A549 (cell line): Measurements from ENCODE around the gene GRK1. TPM values are rescaled to one million over a fixed set of nuclear protein-coding genes. Genes with fewer than 3 reads are reported as not detected.

Source experiments
- ATAC-seq, 2 experiments: fragments of 200-7000 bp in 1 of 2; fragments of >200 bp in 1 of 2; cut with Nextera tagmentation in 1 of 2; cut with Tn5 transposase in 1 of 2; 3 replicates each; pipeline versions ENCODE4 v1.8.0 to v1.9.1; 2018 to 2020; ENCODE audit warnings: mild to moderate bottlenecking in 1 of 2, moderate library complexity in 1 of 2
- CTCF ChIA-PET: fragments of 300-600 bp; sonication (Branson Sonifier 250); formaldehyde crosslinking; extraction: SDS; loops from one replicate; lab custom pipeline; 2021; ENCODE audit warnings: antibody characterized with exemption, inconsistent platforms; lab: Yijun Ruan, JAX
- POLR2A ChIA-PET: fragments of 350-600 bp; formaldehyde crosslinking; extraction: SDS; loops from one replicate; lab custom pipeline; 2021; ENCODE audit warnings: antibody characterized with exemption, inconsistent platforms; lab: Yijun Ruan, JAX
- DNase-seq, 2 experiments: peaks; one replicate each; pipeline versions ENCODE4 v3.0.0 to v3.0.0-alpha.2; 2011 to 2016; ENCODE audit warnings: low read depth in 1 of 2, low spot score in 1 of 2
- FAIRE-seq: peaks from 2 replicates; lab custom pipeline; 2011; peaks lifted over from hg19 to GRCh38; lab: Jason Lieb, UNC
- H3K27ac ChIP-seq, 2 experiments: fragments of >200 bp; sonication (Bioruptor Twin); formaldehyde crosslinking; 3 replicates each; pipeline ENCODE4 v1.5.1; 2016 to 2017
- H3K4me1 ChIP-seq: fragments of >200 bp; sonication (Bioruptor Twin); formaldehyde crosslinking; 3 replicates; pipeline ENCODE4 v1.6.1; 2016
- H3K4me2 ChIP-seq: fragments of >200 bp; sonication (Bioruptor Twin); formaldehyde crosslinking; 3 replicates; pipeline ENCODE4 v1.6.1; 2016
- H3K4me3 ChIP-seq: fragments of >200 bp; sonication (Bioruptor Twin); formaldehyde crosslinking; 3 replicates; pipeline ENCODE4 v1.5.1; 2016
- H3K9me3 ChIP-seq: fragments of >200 bp; sonication (Bioruptor Twin); formaldehyde crosslinking; 3 replicates; pipeline ENCODE4 v1.6.1; 2016
- BHLHE40 ChIP-seq: IDR thresholded peaks from 2 replicates; pipeline ENCODE4 v1.6.1; 2012; ENCODE audit warnings: low read depth, low read length, inconsistent platforms
- CBX2 ChIP-seq: fragments of 200-600 bp; sonication (generic); IDR thresholded peaks from 2 replicates; pipeline ENCODE4 v1.6.1; 2016; ENCODE audit warnings: low read depth, mild to moderate bottlenecking, borderline replicate concordance
- CBX8 ChIP-seq: fragments of 200-600 bp; sonication (generic); IDR thresholded peaks from 2 replicates; pipeline ENCODE4 v1.6.1; 2016
- CEBPB ChIP-seq, 2 experiments: fragments of >200 bp in 1 of 2; sonication (Bioruptor Twin) in 1 of 2; formaldehyde crosslinking in 1 of 2; IDR thresholded peaks; 2 replicates each; pipeline ENCODE4 v1.6.1; 2012 to 2016
- CHD2 ChIP-seq: fragments of 150-350 bp; IDR thresholded peaks from 2 replicates; pipeline ENCODE4 v1.6.1; 2014; ENCODE audit warnings: low read length; ENCODE audit not compliant: partially characterized antibody
- EHF ChIP-seq: fragments of 250-450 bp; sonication (Bioruptor Pico); IDR thresholded peaks from 2 replicates; pipeline ENCODE4 v1.5.0; 2020; ENCODE audit warnings: mild to moderate bottlenecking
- EHMT2 ChIP-seq: fragments of 200-600 bp; sonication (generic); IDR thresholded peaks from 2 replicates; pipeline ENCODE4 v1.6.1; 2016; ENCODE audit warnings: antibody characterized with exemption, low read depth, mild to moderate bottlenecking, moderate library complexity
- EP300 ChIP-seq, 2 experiments: fragments of >200 bp; sonication (Bioruptor Twin); formaldehyde crosslinking; IDR thresholded peaks; 2 replicates in 1 of 2; 3 replicates in 1 of 2; pipeline ENCODE4 v1.6.1; 2016 to 2017
- ESRRA ChIP-seq: fragments of 150-350 bp; IDR thresholded peaks from 2 replicates; pipeline ENCODE4 v1.6.1; 2014; ENCODE audit warnings: mild to moderate bottlenecking, low read length, borderline replicate concordance
- FOSB ChIP-seq: fragments of 250-450 bp; sonication (Bioruptor Pico); IDR thresholded peaks from 2 replicates; pipeline ENCODE4 v1.5.0; 2020; ENCODE audit warnings: mild to moderate bottlenecking, moderate library complexity
- HOXB13 ChIP-seq: fragments of 250-450 bp; sonication (Bioruptor Pico); IDR thresholded peaks from 2 replicates; pipeline ENCODE4 v1.5.0; 2020; ENCODE audit warnings: low read depth, mild to moderate bottlenecking, moderate library complexity
- KDM1A ChIP-seq: fragments of 200-600 bp; sonication (generic); IDR thresholded peaks from 2 replicates; pipeline ENCODE4 v1.6.1; 2016; ENCODE audit warnings: low read depth, mild to moderate bottlenecking
- MAX ChIP-seq: IDR thresholded peaks from 2 replicates; pipeline ENCODE4 v1.6.1; 2012
- MYC ChIP-seq: IDR thresholded peaks from 2 replicates; pipeline ENCODE4 v1.6.1; 2012; ENCODE audit warnings: mild to moderate bottlenecking, inconsistent platforms, low read length, improper control_type of control experiment, borderline replicate concordance
- NFE2L2 ChIP-seq: fragments of 150-350 bp; conservative IDR thresholded peaks from 2 replicates; pipeline ENCODE4 v1.6.1; 2014; ENCODE audit warnings: low read length
- PHF8 ChIP-seq: fragments of 200-600 bp; sonication (generic); IDR thresholded peaks from 2 replicates; pipeline ENCODE4 v1.6.1; 2016; ENCODE audit warnings: low read depth, mild to moderate bottlenecking, antibody characterized with exemption, moderate library complexity, borderline replicate concordance
- RCOR1 ChIP-seq: fragments of 150-350 bp; IDR thresholded peaks from 2 replicates; pipeline ENCODE4 v1.6.1; 2014; ENCODE audit warnings: antibody characterized with exemption, low read length, low read depth
- RFX5 ChIP-seq: fragments of 450-650 bp; IDR thresholded peaks from 2 replicates; pipeline ENCODE4 v1.7.1; 2014; ENCODE audit warnings: antibody characterized with exemption, mild to moderate bottlenecking, moderate library complexity
- RNF2 ChIP-seq: fragments of 200-600 bp; sonication (generic); IDR thresholded peaks from 2 replicates; pipeline ENCODE4 v1.6.1; 2016; ENCODE audit warnings: low read depth, mild to moderate bottlenecking, antibody characterized with exemption, moderate library complexity, borderline replicate concordance
- SMC3 ChIP-seq: fragments of >200 bp; sonication (Bioruptor Twin); formaldehyde crosslinking; IDR thresholded peaks from 3 replicates; pipeline ENCODE4 v1.6.1; 2018; ENCODE audit warnings: inconsistent platforms
- TFCP2L1 ChIP-seq: fragments of 250-450 bp; sonication (Bioruptor Pico); IDR thresholded peaks from 2 replicates; pipeline ENCODE4 v1.5.0; 2021; ENCODE audit warnings: mild to moderate bottlenecking
- USF2 ChIP-seq: fragments of 450-650 bp; IDR thresholded peaks from 2 replicates; pipeline ENCODE4 v1.6.1; 2014; ENCODE audit warnings: antibody characterized with exemption
- ZC3H11A ChIP-seq: fragments of 450-650 bp; IDR thresholded peaks from 2 replicates; pipeline ENCODE4 v1.6.1; 2014; ENCODE audit warnings: antibody characterized with exemption, mild to moderate bottlenecking
- ZNF302 ChIP-seq: fragments of 250-450 bp; sonication (Bioruptor Pico); IDR thresholded peaks from 2 replicates; pipeline ENCODE4 v1.9.0; 2021; ENCODE audit warnings: inconsistent platforms, mild to moderate bottlenecking, moderate library complexity
- ZSCAN20 ChIP-seq: fragments of 250-450 bp; sonication (Bioruptor Pico); IDR thresholded peaks from 2 replicates; pipeline ENCODE4 v1.8.0; 2022; ENCODE audit warnings: mild to moderate bottlenecking, moderate library complexity
- WGBS: methylation state at CpG from one replicate; pipeline ENCODE4 v1.1.6; 2017; ENCODE audit errors: missing lambda C conversion rate; 5-methylcytosine and 5-hydroxymethylcytosine counted together
- polyA plus RNA-seq, 4 experiments: library from polyadenylated mRNA; depleted of rRNA in 3 of 4; stranded (reverse); fragments of >200 nt; fragmentation: RNase III in 1 of 4; extraction: RNeasy Plus Mini Kit Qiagen cat#74134 plus additional on column Dnase treatment in 1 of 4; gene quantifications; 2 replicates in 3 of 4; 3 replicates in 1 of 4; pipeline ENCODE4 v1.2.3, GENCODE V29; 2011 to 2017

Gene GRK1
- polyA plus RNA-seq, 2 of the 4 experiments (the other 2 are of a cell fraction) = not detected

- Histone ChIP-seq H3K9me3 (no peaks in the 10 kb centered on the region), H3K4me3 (no peak overlapping the region), H3K4me1 (peaks cover 3% of the 10 kb centered on the region; the same call in 1 of the 3 replicates), H3K27ac (no peak overlapping the region), H3K4me2 (no peak overlapping the region)
- no peak for ATAC-seq
- ChIA-PET POLR2A (no interaction called here), CTCF (interaction anchor here (1.1 to 1.4 kb wide), 6 partner anchors 9 to 64 kb away, joined by 3 to 6 read pairs (median 4); partner anchors contain the start of gene TMEM255B)
- no peak for TF ChIP-seq TFCP2L1 (CRISPR knock-in tag)
- no peak for TF ChIP-seq MAX
- TF ChIP-seq FOSB (CRISPR knock-in tag) = no peak
- TF ChIP-seq ESRRA = no peak
- no peak for TF ChIP-seq NFE2L2
- no peak for TF ChIP-seq EHMT2
- TF ChIP-seq ZC3H11A = no peak
- TF ChIP-seq CHD2 = no peak
- TF ChIP-seq EHF = no peak
- no peak for TF ChIP-seq ZNF302 (CRISPR knock-in tag)
- no peak for TF ChIP-seq KDM1A
- no peak for TF ChIP-seq EP300 (IDR thresholded peaks at IDR 0.05)
- no peak for TF ChIP-seq ZSCAN20 (CRISPR knock-in tag)
- FAIRE-seq = no peak
- 64% methylated on average over 15 of the region's 15 CpGs for WGBS
- DNase-seq = no peak
Observed at GRCh38 chr13:113741191-113741668, 74.2 kb downstream of the GRK1 start.

- Histone ChIP-seq H3K4me3 (no peak overlapping the region), H3K4me1 (peaks cover 3% of the 10 kb centered on the region; the same call in 1 of the 3 replicates), H3K27ac (no peak overlapping the region; a peak in 1 of 6 replicates), H3K9me3 (no peaks in the 10 kb centered on the region), H3K4me2 (0 out of 3 replicates have a peak overlapping the region, but pooled peaks have one; percentile 26)
- TF ChIP-seq USF2 = peak; percentile 38
- no peak for TF ChIP-seq RCOR1
- ATAC-seq (peak; percentile 57 to 81; a peak in 4 of 6 replicates), FAIRE-seq (no peak), DNase-seq (peak in 1 of 2 experiments; percentile 24)
- WGBS = 59% methylated on average over 13 of the region's 15 CpGs
- POLR2A ChIA-PET = no interaction called here
- CTCF ChIA-PET = interaction anchor here (1.1 to 1.4 kb wide), 4 partner anchors 8 to 18 kb away, joined by 3 to 6 read pairs (median 4); no protein-coding TSS in a partner anchor
Observed at GRCh38 chr13:113742000-113742441, 75.0 kb downstream of the GRK1 start.

- POLR2A ChIA-PET = no interaction called here
- no peak for TF ChIP-seq SMC3
- no peak for TF ChIP-seq CEBPB (IDR thresholded peaks at IDR 0.05)
- no peak for TF ChIP-seq PHF8
- no peak for TF ChIP-seq CBX2
- no peak for TF ChIP-seq MYC
- TF ChIP-seq HOXB13 (CRISPR knock-in tag) = no peak
- no peak for TF ChIP-seq BHLHE40
- TF ChIP-seq RNF2 = no peak
- no peak for TF ChIP-seq RFX5
- no peak for TF ChIP-seq CBX8
- TF ChIP-seq ZNF302 (CRISPR knock-in tag) = no peak
- DNase-seq (no peak), FAIRE-seq (no peak), ATAC-seq (no peak)
- Histone ChIP-seq H3K4me3 (no peak overlapping the region), H3K9me3 (no peaks in the 10 kb centered on the region), H3K27ac (no peak overlapping the region; a peak in 1 of 6 replicates), H3K4me2 (0 out of 3 replicates have a peak overlapping the region, but pooled peaks have one; percentile 26), H3K4me1 (peaks cover 3% of the 10 kb centered on the region; the same call in 1 of the 3 replicates)
- CTCF ChIA-PET = no interaction called here
- WGBS = 81% methylated on average over 12 of the region's 21 CpGs
Observed at GRCh38 chr13:113742445-113743120, 75.6 kb downstream of the GRK1 start.
